Hepatocyte (in vitro differentiated cells): ENCODE data around the gene NDRG2. TPM values are rescaled to one million over a fixed set of nuclear protein-coding genes. Genes with fewer than 3 reads are reported as not detected.

Experiments used
- DNase-seq: peaks from one replicate; pipeline ENCODE4 v3.0.0-alpha.2; 2016; ENCODE audit warnings: low spot score
- H2AFZ ChIP-seq: fragments of 200-600 bp; sonication (generic); 2 replicates; pipeline ENCODE4 v1.6.0; 2016; ENCODE audit warnings: antibody characterized with exemption, mild to moderate bottlenecking
- H3K27ac ChIP-seq: fragments of 200-600 bp; sonication (generic); 2 replicates; pipeline ENCODE4 v1.5.1; 2016; ENCODE audit warnings: mild to moderate bottlenecking
- H3K27me3 ChIP-seq: fragments of 200-600 bp; sonication (generic); 2 replicates; pipeline ENCODE4 v1.6.1; 2016
- H3K36me3 ChIP-seq: fragments of 200-600 bp; sonication (generic); replicated peaks from 2 replicates; pipeline ENCODE4 v1.5.1; 2016; ENCODE audit warnings: low read depth; ENCODE audit not compliant: insufficient read depth
- H3K4me1 ChIP-seq: fragments of 200-600 bp; sonication (generic); 2 replicates; pipeline ENCODE4 v1.5.1; 2016; ENCODE audit warnings: mild to moderate bottlenecking, moderate library complexity; ENCODE audit not compliant: insufficient read depth
- H3K4me2 ChIP-seq: fragments of 200-600 bp; sonication (generic); 2 replicates; pipeline ENCODE4 v1.6.0; 2016
- H3K4me3 ChIP-seq: fragments of 200-600 bp; sonication (generic); 2 replicates; pipeline ENCODE4 v1.5.1; 2016; ENCODE audit warnings: mild to moderate bottlenecking
- H3K79me2 ChIP-seq: fragments of 200-600 bp; sonication (generic); 2 replicates; pipeline ENCODE4 v1.6.0; 2017; ENCODE audit warnings: mild to moderate bottlenecking
- H3K9me2 ChIP-seq: fragments of 200-600 bp; sonication (generic); replicated peaks from 2 replicates; pipeline ENCODE4 v1.6.0; 2017; ENCODE audit warnings: mild to moderate bottlenecking; ENCODE audit not compliant: insufficient read depth
- H3K9me3 ChIP-seq: fragments of 200-600 bp; sonication (generic); 2 replicates; pipeline ENCODE4 v1.5.1; 2016; ENCODE audit warnings: low read depth, mild to moderate bottlenecking
- H4K20me1 ChIP-seq: fragments of 200-600 bp; sonication (generic); 2 replicates; pipeline ENCODE4 v1.6.0; 2016; ENCODE audit warnings: mild to moderate bottlenecking; ENCODE audit not compliant: insufficient read depth, poor library complexity, severe bottlenecking
- CTCF ChIP-seq: fragments of 200-600 bp; sonication (generic); IDR thresholded peaks from 2 replicates; pipeline ENCODE4 v1.5.1; 2016; ENCODE audit warnings: antibody characterized with exemption, mild to moderate bottlenecking; ENCODE audit not compliant: poor library complexity
- EZH2 ChIP-seq: fragments of 200-600 bp; sonication (generic); IDR thresholded peaks from 2 replicates; pipeline ENCODE4 v1.6.1; 2016; ENCODE audit warnings: antibody characterized with exemption, mild to moderate bottlenecking, borderline replicate concordance
- EZH2phosphoT487 ChIP-seq: fragments of 200-600 bp; sonication (generic); IDR thresholded peaks from one replicate; pipeline ENCODE4 v1.6.1; 2018; ENCODE audit warnings: antibody characterized with exemption, mild to moderate bottlenecking, low read depth, moderate library complexity; ENCODE audit not compliant: unreplicated experiment, severe bottlenecking
- WGBS: methylation state at CpG from one replicate; pipeline ENCODE4 v1.1.6; 2016; ENCODE audit warnings: low lambda C conversion rate; ENCODE audit errors: missing lambda C conversion rate; 5-methylcytosine and 5-hydroxymethylcytosine counted together
- polyA plus RNA-seq: library from polyadenylated mRNA; unstranded; fragments of >200 nt; fragmentation: Nextera tagmentation; extraction: Ambion mirVana; gene quantifications from 2 replicates; pipeline ENCODE4 v1.2.1, GENCODE V29; 2016
- total RNA-seq: library from RNA; depleted of rRNA; stranded (reverse); fragments of >200 nt; gene quantifications from 2 replicates; pipeline ENCODE4 v1.2.3, GENCODE V29; 2014

Gene NDRG2
- total and polyA plus RNA-seq, 2 experiments from 2014 or later = 92.0 to 108 TPM

GRCh38 chr14:21018781-21019180 is 6.1 kb downstream of the NDRG2 start:
- 97% methylated on average over 3 of the region's 3 CpGs for WGBS
- no peak overlapping the region for H2AFZ ChIP-seq
- DNase-seq = no peak
- H3K4me2 ChIP-seq = no peak overlapping the region
- H4K20me1 ChIP-seq = no peaks in the 10 kb centered on the region
- no peak overlapping the region for H3K4me3 ChIP-seq
- no peak overlapping the region for H3K27ac ChIP-seq
- no peaks in the 10 kb centered on the region for H3K9me3 ChIP-seq
- H3K9me2 ChIP-seq = no peaks in the 10 kb centered on the region
- H3K36me3 ChIP-seq = no peaks in the 10 kb centered on the region
- peaks cover 6% of the 10 kb centered on the region for H3K79me2 ChIP-seq
- H3K4me1 ChIP-seq = no peaks in the 10 kb centered on the region
- H3K27me3 ChIP-seq = no peaks in the 10 kb centered on the region
- no peak for TF ChIP-seq EZH2phosphoT487
- TF ChIP-seq EZH2 = no peak
- TF ChIP-seq CTCF = no peak

- Histone ChIP-seq H4K20me1 (no peaks in the 10 kb centered on the region), H3K4me1 (no peaks in the 10 kb centered on the region), H3K4me2 (no peak overlapping the region), H3K27me3 (no peaks in the 10 kb centered on the region), H3K79me2 (peaks cover under 1% of the 10 kb centered on the region), H3K27ac (no peak overlapping the region), H3K9me3 (no peaks in the 10 kb centered on the region), H3K9me2 (no peaks in the 10 kb centered on the region), H3K36me3 (no peaks in the 10 kb centered on the region), H2AFZ (no peak overlapping the region), H3K4me3 (no peak overlapping the region)
- DNase-seq = no peak
- 84% methylated on average over 6 of the region's 7 CpGs for WGBS
- no peak for TF ChIP-seq EZH2phosphoT487
- no peak for TF ChIP-seq EZH2
- TF ChIP-seq CTCF = no peak
Measured at GRCh38 chr14:21018286-21018685, 6.6 kb downstream of the NDRG2 start.

GRCh38 chr14:21017528-21018245 is 7.2 kb downstream of the NDRG2 start:
- Histone ChIP-seq H2AFZ (no peak overlapping the region), H4K20me1 (no peaks in the 10 kb centered on the region), H3K4me1 (no peaks in the 10 kb centered on the region), H3K36me3 (no peaks in the 10 kb centered on the region), H3K79me2 (no peaks in the 10 kb centered on the region), H3K9me2 (no peaks in the 10 kb centered on the region), H3K4me3 (no peak overlapping the region), H3K4me2 (no peak overlapping the region), H3K9me3 (no peaks in the 10 kb centered on the region), H3K27me3 (no peaks in the 10 kb centered on the region), H3K27ac (no peak overlapping the region)
- no peak for DNase-seq
- WGBS = 82% methylated on average over 28 of the region's 28 CpGs
- no peak for TF ChIP-seq EZH2
- TF ChIP-seq CTCF = no peak
- no peak for TF ChIP-seq EZH2phosphoT487
